SK-N-SH (cell line): Measurements from ENCODE around the gene TGFB3. TPM values are rescaled to one million over a fixed set of nuclear protein-coding genes. Genes with fewer than 3 reads are reported as not detected.

Experiments
- CTCF ChIA-PET: fragments of 300-600, 350-600 bp; formaldehyde crosslinking; extraction: SDS; loops from one replicate; lab custom pipeline; 2021; lab: Yijun Ruan, JAX
- POLR2A ChIA-PET: fragments of 350-600 bp; sonication (Branson Sonifier 250); formaldehyde crosslinking; extraction: SDS; loops from one replicate; lab custom pipeline; 2020; ENCODE audit warnings: antibody characterized with exemption, inconsistent platforms; lab: Yijun Ruan, JAX
- DNase-seq: peaks from one replicate; pipeline ENCODE4 v3.0.0; 2012
- H2AFZ ChIP-seq: fragments of 200-600 bp; sonication (generic); 2 replicates; pipeline ENCODE4 v1.8.1; 2016; ENCODE audit warnings: antibody characterized with exemption, mild to moderate bottlenecking, low read depth
- H3F3A ChIP-seq: fragments of 200-600 bp; sonication (generic); replicated peaks from 2 replicates; pipeline ENCODE3; 2016; ENCODE audit warnings: antibody characterized with exemption, mild to moderate bottlenecking; ENCODE audit not compliant: insufficient read depth
- H3K27ac ChIP-seq, 2 experiments: fragments of 200-500 bp in 1 of 2; fragments of 200-600 bp in 1 of 2; sonication (Bioruptor generic) in 1 of 2; sonication (generic), shearing (Covaris generic) in 1 of 2; 2 replicates each; pipeline versions ENCODE4 v1.5.1 to v1.6.1; 2014 to 2016; ENCODE audit warnings: low read depth in 2 of 2, inconsistent platforms in 1 of 2, low read length in 1 of 2, mild to moderate bottlenecking in 1 of 2, mixed read lengths in 1 of 2
- H3K27me3 ChIP-seq: fragments of 200-600 bp; sonication (generic), shearing (Covaris generic); 2 replicates; pipeline ENCODE4 v1.6.1; 2016; ENCODE audit warnings: mixed run types; ENCODE audit not compliant: insufficient read depth
- H3K36me3 ChIP-seq, 2 experiments: fragments of 200-500 bp in 1 of 2; fragments of 200-600 bp in 1 of 2; sonication (Bioruptor generic) in 1 of 2; sonication (generic) in 1 of 2; replicated peaks in 1 of 2; 2 replicates each; pipeline versions ENCODE3 to v1.5.1; 2014 to 2016; ENCODE audit warnings: low read length in 1 of 2, mild to moderate bottlenecking in 1 of 2; ENCODE audit not compliant: insufficient read depth in 2 of 2, control insufficient read depth in 1 of 2
- H3K4me1 ChIP-seq, 2 experiments: fragments of 200-500 bp in 1 of 2; fragments of 200-600 bp in 1 of 2; sonication (Bioruptor generic) in 1 of 2; sonication (generic), shearing (Covaris generic) in 1 of 2; 2 replicates each; pipeline versions ENCODE4 v1.5.1 to v1.6.1; 2014 to 2016; ENCODE audit warnings: low read depth in 1 of 2, low read length in 1 of 2, mixed run types in 1 of 2; ENCODE audit not compliant: insufficient read depth in 2 of 2, control insufficient read depth in 1 of 2
- H3K4me2 ChIP-seq: fragments of 200-600 bp; sonication (generic), shearing (Covaris generic); 2 replicates; pipeline ENCODE4 v1.6.1; 2017; ENCODE audit warnings: mixed run types
- H3K4me3 ChIP-seq, 2 experiments: fragments of 200-500 bp in 1 of 2; fragments of 200-600 bp in 1 of 2; sonication (Bioruptor generic) in 1 of 2; sonication (generic), shearing (Covaris generic) in 1 of 2; 2 replicates each; pipeline versions ENCODE4 v1.5.1 to v1.8.1; 2014 to 2016; ENCODE audit warnings: low read depth in 2 of 2, inconsistent platforms in 1 of 2, low read length in 1 of 2, mild to moderate bottlenecking in 1 of 2, mixed read lengths in 1 of 2, moderate library complexity in 1 of 2
- H3K79me2 ChIP-seq: fragments of 200-600 bp; sonication (generic); 2 replicates; pipeline ENCODE4 v1.8.1; 2017; ENCODE audit warnings: mild to moderate bottlenecking; ENCODE audit not compliant: insufficient read depth
- H3K9ac ChIP-seq: fragments of 200-600 bp; sonication (generic); 2 replicates; pipeline ENCODE4 v1.6.1; 2017; ENCODE audit warnings: mixed run types
- H3K9me2 ChIP-seq: fragments of 200-600 bp; sonication (generic); 2 replicates; pipeline ENCODE4 v1.6.1; 2017; ENCODE audit warnings: mixed run types
- H3K9me3 ChIP-seq: fragments of 200-600 bp; sonication (generic); 2 replicates; pipeline ENCODE4 v1.6.1; 2017; ENCODE audit warnings: mixed run types, mild to moderate bottlenecking, moderate library complexity
- H4K20me1 ChIP-seq: fragments of 200-600 bp; sonication (generic); 2 replicates; pipeline ENCODE4 v1.6.1; 2017; ENCODE audit warnings: mild to moderate bottlenecking, mixed run types; ENCODE audit not compliant: insufficient read depth
- CHD2 ChIP-seq: fragments of 150-350 bp; IDR thresholded peaks from 2 replicates; pipeline ENCODE4 v1.6.1; 2018; ENCODE audit warnings: low read length; ENCODE audit not compliant: partially characterized antibody
- CTCF ChIP-seq: fragments of 200-600 bp; sonication (generic); IDR thresholded peaks from 2 replicates; pipeline ENCODE4 v1.6.1; 2017; ENCODE audit warnings: antibody characterized with exemption, mild to moderate bottlenecking, moderate library complexity
- ELF1 ChIP-seq: IDR thresholded peaks from 2 replicates; pipeline ENCODE4 v1.4.0; 2012
- FOSL2 ChIP-seq: IDR thresholded peaks from 2 replicates; pipeline ENCODE4 v1.4.0; 2012; ENCODE audit warnings: low read depth, mild to moderate bottlenecking, moderate library complexity, borderline replicate concordance
- FOXJ3 ChIP-seq: sonication (generic); formaldehyde crosslinking; IDR thresholded peaks from 2 replicates; pipeline ENCODE4 v1.5.1; 2020; ENCODE audit warnings: mild to moderate bottlenecking, missing genetic modification reagents
- FOXM1 ChIP-seq: IDR thresholded peaks from 2 replicates; pipeline ENCODE4 v1.4.0; 2012; ENCODE audit warnings: low read depth, mild to moderate bottlenecking
- GATA2 ChIP-seq: sonication (generic); formaldehyde crosslinking; IDR thresholded peaks from 2 replicates; pipeline ENCODE4 v1.5.0; 2020; ENCODE audit warnings: mild to moderate bottlenecking, missing genetic modification reagents
- MEF2A ChIP-seq: IDR thresholded peaks from 2 replicates; pipeline ENCODE4 v1.4.0; 2012; ENCODE audit warnings: low read depth, borderline replicate concordance
- MXI1 ChIP-seq: IDR thresholded peaks from 2 replicates; pipeline ENCODE4 v1.6.1; 2012; ENCODE audit warnings: mild to moderate bottlenecking, low read depth, low read length, improper control_type of control experiment
- PBX3 ChIP-seq: IDR thresholded peaks from 2 replicates; pipeline ENCODE4; 2012
- RCOR1 ChIP-seq: fragments of 150-350 bp; IDR thresholded peaks from 2 replicates; pipeline ENCODE4 v1.6.1; 2017; ENCODE audit warnings: antibody characterized with exemption, low read length
- RFX5 ChIP-seq: IDR thresholded peaks from 2 replicates; pipeline ENCODE4 v1.6.1; 2012; ENCODE audit warnings: mild to moderate bottlenecking, improper control_type of control experiment, low read length
- SIN3A ChIP-seq: IDR thresholded peaks from 2 replicates; pipeline ENCODE4 v1.6.1; 2012; ENCODE audit warnings: low read depth, mild to moderate bottlenecking, low read length, moderate library complexity, borderline replicate concordance
- WGBS: methylation state at CpG from one replicate; pipeline ENCODE4 v1.1.6; 2017; ENCODE audit warnings: low lambda C conversion rate; 5-methylcytosine and 5-hydroxymethylcytosine counted together
- polyA plus RNA-seq, 3 experiments: library from polyadenylated mRNA; depleted of rRNA; stranded (reverse); fragments of >200 nt; gene quantifications; 2 replicates each; pipeline ENCODE4 v1.2.3, GENCODE V29; 2012
- TF ChIP-seq, protein P1 (sequence below): fragments of 150-350 bp; IDR thresholded peaks from 2 replicates; pipeline ENCODE4 v1.6.1; 2017; ENCODE audit warnings: antibody characterized with exemption, low read length, low read depth, borderline replicate concordance
- TF ChIP-seq, protein P2 (sequence below): IDR thresholded peaks from 2 replicates; pipeline ENCODE4 v1.4.0; 2012; ENCODE audit warnings: low read depth
- TF ChIP-seq, protein P3 (sequence below): IDR thresholded peaks from 2 replicates; pipeline ENCODE4 v1.4.0; 2012; ENCODE audit warnings: low read depth, borderline replicate concordance
- TF ChIP-seq, protein P4 (sequence below): IDR thresholded peaks from 2 replicates; pipeline ENCODE4 v1.4.0; 2012; ENCODE audit warnings: low read depth, borderline replicate concordance

TGFB3 gene
- polyA plus RNA-seq, 1 of the 3 experiments (the other 2 are of a cell fraction) = 7.6 TPM

DNA sequence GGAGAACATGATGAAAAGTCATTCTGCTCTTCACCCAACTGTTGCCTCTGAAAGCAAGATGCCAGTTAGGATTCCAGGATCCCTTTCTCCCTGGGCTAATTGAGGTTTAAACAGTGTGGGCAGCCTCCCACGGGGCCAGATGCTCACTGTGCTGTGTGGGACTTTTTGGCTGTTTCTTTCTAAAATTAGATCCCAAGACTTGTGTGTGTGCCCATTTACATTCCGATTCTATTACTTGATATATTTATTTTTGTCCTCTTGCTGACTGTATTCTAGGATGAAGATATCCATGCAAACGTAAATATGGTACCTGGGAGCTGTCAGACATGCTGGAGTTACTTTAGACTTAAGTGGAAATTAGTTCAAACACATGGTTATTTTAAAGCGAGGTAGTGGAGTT is 10.0 kb upstream of the TGFB3 start:
- Histone ChIP-seq H3K4me2 (no peak overlapping the region), H3K27ac (no peak overlapping the region), H2AFZ (no peak overlapping the region), H3K36me3 (peaks cover 25 to 67% of the 10 kb centered on the region in 2 experiments), H3K4me3 (no peak overlapping the region), H3K27me3 (no peaks in the 10 kb centered on the region), H3F3A (no peaks in the 10 kb centered on the region), H3K9me2 (no peaks in the 10 kb centered on the region), H3K9ac (no peak overlapping the region), H3K4me1 (peaks cover 0 to 10% of the 10 kb centered on the region in 2 experiments; a peak in 3 of 4 replicates), H3K79me2 (peaks cover 9% of the 10 kb centered on the region; the same call in 1 of the 2 replicates), H3K9me3 (no peaks in the 10 kb centered on the region), H4K20me1 (no peaks in the 10 kb centered on the region)
- CTCF ChIA-PET = interaction anchor here (2.3 kb wide), 1 partner anchor 283 kb away, joined by 11 read pairs; no protein-coding TSS in a partner anchor
- TF ChIP-seq MEF2A (no peak), RCOR1 (no peak), RFX5 (no peak)
- TF ChIP-seq, protein P1, sequence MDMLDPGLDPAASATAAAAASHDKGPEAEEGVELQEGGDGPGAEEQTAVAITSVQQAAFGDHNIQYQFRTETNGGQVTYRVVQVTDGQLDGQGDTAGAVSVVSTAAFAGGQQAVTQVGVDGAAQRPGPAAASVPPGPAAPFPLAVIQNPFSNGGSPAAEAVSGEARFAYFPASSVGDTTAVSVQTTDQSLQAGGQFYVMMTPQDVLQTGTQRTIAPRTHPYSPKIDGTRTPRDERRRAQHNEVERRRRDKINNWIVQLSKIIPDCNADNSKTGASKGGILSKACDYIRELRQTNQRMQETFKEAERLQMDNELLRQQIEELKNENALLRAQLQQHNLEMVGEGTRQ = no peak
- DNase-seq = no peak
- 71% methylated on average over 4 of the region's 4 CpGs for WGBS
- POLR2A ChIA-PET = no interaction called here

- Histone ChIP-seq H3K9ac (no peak overlapping the region), H3K27ac (no peak overlapping the region; a peak in 1 of 4 replicates), H2AFZ (no peak overlapping the region), H3F3A (no peaks in the 10 kb centered on the region), H3K9me3 (no peaks in the 10 kb centered on the region), H3K36me3 (peaks cover 21 to 53% of the 10 kb centered on the region in 2 experiments), H3K4me2 (no peak overlapping the region), H3K79me2 (peaks cover 18% of the 10 kb centered on the region), H3K4me3 (no peak overlapping the region), H4K20me1 (no peaks in the 10 kb centered on the region), H3K9me2 (no peaks in the 10 kb centered on the region), H3K4me1 (peaks cover 4 to 16% of the 10 kb centered on the region in 2 experiments; a peak in 3 of 4 replicates), H3K27me3 (no peaks in the 10 kb centered on the region)
- WGBS = 88% methylated on average over 4 of the region's 4 CpGs
- POLR2A ChIA-PET = no interaction called here
- CTCF ChIA-PET = interaction anchor here (0.7 to 2.3 kb wide), 11 partner anchors 8 to 413 kb away, joined by 3 to 16 read pairs (median 6); no protein-coding TSS in a partner anchor
- peak; percentile 60 for DNase-seq
- TF ChIP-seq ELF1 (no peak), PBX3 (no peak), SIN3A (no peak), FOSL2 (no peak), CHD2 (no peak), GATA2 (CRISPR knock-in tag) (peak; percentile 58), FOXM1 (no peak), FOXJ3 (CRISPR knock-in tag) (peak; percentile 53), MXI1 (no peak), CTCF (no peak)
- TF ChIP-seq, protein P1 = no peak
- TF ChIP-seq, protein P2, sequence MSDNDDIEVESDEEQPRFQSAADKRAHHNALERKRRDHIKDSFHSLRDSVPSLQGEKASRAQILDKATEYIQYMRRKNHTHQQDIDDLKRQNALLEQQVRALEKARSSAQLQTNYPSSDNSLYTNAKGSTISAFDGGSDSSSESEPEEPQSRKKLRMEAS = no peak
- TF ChIP-seq, protein P3, sequence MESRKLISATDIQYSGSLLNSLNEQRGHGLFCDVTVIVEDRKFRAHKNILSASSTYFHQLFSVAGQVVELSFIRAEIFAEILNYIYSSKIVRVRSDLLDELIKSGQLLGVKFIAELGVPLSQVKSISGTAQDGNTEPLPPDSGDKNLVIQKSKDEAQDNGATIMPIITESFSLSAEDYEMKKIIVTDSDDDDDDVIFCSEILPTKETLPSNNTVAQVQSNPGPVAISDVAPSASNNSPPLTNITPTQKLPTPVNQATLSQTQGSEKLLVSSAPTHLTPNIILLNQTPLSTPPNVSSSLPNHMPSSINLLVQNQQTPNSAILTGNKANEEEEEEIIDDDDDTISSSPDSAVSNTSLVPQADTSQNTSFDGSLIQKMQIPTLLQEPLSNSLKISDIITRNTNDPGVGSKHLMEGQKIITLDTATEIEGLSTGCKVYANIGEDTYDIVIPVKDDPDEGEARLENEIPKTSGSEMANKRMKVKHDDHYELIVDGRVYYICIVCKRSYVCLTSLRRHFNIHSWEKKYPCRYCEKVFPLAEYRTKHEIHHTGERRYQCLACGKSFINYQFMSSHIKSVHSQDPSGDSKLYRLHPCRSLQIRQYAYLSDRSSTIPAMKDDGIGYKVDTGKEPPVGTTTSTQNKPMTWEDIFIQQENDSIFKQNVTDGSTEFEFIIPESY = no peak
- TF ChIP-seq, protein P4, sequence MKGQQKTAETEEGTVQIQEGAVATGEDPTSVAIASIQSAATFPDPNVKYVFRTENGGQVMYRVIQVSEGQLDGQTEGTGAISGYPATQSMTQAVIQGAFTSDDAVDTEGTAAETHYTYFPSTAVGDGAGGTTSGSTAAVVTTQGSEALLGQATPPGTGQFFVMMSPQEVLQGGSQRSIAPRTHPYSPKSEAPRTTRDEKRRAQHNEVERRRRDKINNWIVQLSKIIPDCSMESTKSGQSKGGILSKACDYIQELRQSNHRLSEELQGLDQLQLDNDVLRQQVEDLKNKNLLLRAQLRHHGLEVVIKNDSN = no peak
Observed at GRCh38 chr14:75990297-75990696, 8.5 kb upstream of the TGFB3 start.
